K562 (cell line): Measurements from ENCODE around the gene MALSU1. TPM values are rescaled to one million over a fixed set of nuclear protein-coding genes. Genes with fewer than 3 reads are reported as not detected.

ENCODE experiments used
- ARID3A ChIP-seq: IDR thresholded peaks from 2 replicates; pipeline ENCODE4 v1.6.1; 2012; ENCODE audit warnings: low read depth, low read length, improper control_type of control experiment, borderline replicate concordance
- ETS2 ChIP-seq: IDR thresholded peaks from 2 replicates; pipeline ENCODE4 v1.6.1; 2016; ENCODE audit warnings: borderline replicate concordance, missing genetic modification characterization, mild to moderate bottlenecking, moderate library complexity, missing compliant biosample characterization; ENCODE audit not compliant: poor library complexity, severe bottlenecking
- GABPA ChIP-seq: fragments of 200-800 bp; sonication (Bioruptor generic); conservative IDR thresholded peaks from 2 replicates; pipeline ENCODE4 v1.6.1; 2016; ENCODE audit warnings: low read depth, missing genetic modification characterization, missing compliant biosample characterization
- IRF1 ChIP-seq: sonication (generic); formaldehyde crosslinking; IDR thresholded peaks from 2 replicates; pipeline ENCODE4 v1.8.0; 2022; ENCODE audit warnings: missing genetic modification reagents, mild to moderate bottlenecking, borderline replicate concordance
- KHSRP ChIP-seq: fragments of 450-650 bp; IDR thresholded peaks from 2 replicates; pipeline ENCODE4 v1.6.1; 2017
- NR3C1 ChIP-seq: sonication (generic); formaldehyde crosslinking; IDR thresholded peaks from 2 replicates; pipeline ENCODE4 v1.8.1; 2022; ENCODE audit warnings: missing genetic modification reagents
- PHB2 ChIP-seq: fragments of 450-650 bp; IDR thresholded peaks from 2 replicates; pipeline ENCODE4 v1.6.1; 2017; ENCODE audit warnings: low read depth
- RBM25 ChIP-seq: fragments of 200-400 bp; formaldehyde crosslinking; IDR thresholded peaks from 2 replicates; pipeline ENCODE4 v1.6.1; 2018; ENCODE audit warnings: low read length, low read depth, moderate library complexity; ENCODE audit not compliant: severe bottlenecking
- SAFB ChIP-seq: fragments of 200-400 bp; formaldehyde crosslinking; IDR thresholded peaks from 2 replicates; pipeline ENCODE4 v1.6.1; 2017; ENCODE audit warnings: low read depth, low read length, borderline replicate concordance
- SUPT5H ChIP-seq: fragments of 450-650 bp; IDR thresholded peaks from 2 replicates; pipeline ENCODE4 v1.6.1; 2016
- THAP12 ChIP-seq: fragments of 250-450 bp; sonication (Bioruptor Pico); IDR thresholded peaks from 2 replicates; pipeline ENCODE4 v1.9.0; 2021; ENCODE audit warnings: mild to moderate bottlenecking, inconsistent platforms
- ZBTB49 ChIP-seq: sonication (generic); formaldehyde crosslinking; IDR thresholded peaks from 2 replicates; pipeline ENCODE4 v1.8.0; 2022; ENCODE audit warnings: missing genetic modification reagents, mild to moderate bottlenecking, borderline replicate concordance
- ZEB2 ChIP-seq: fragments of 450-650 bp; IDR thresholded peaks from 2 replicates; pipeline ENCODE4 v1.6.1; 2016
- ZKSCAN1 ChIP-seq: fragments of 150-350 bp; IDR thresholded peaks from 2 replicates; pipeline ENCODE4 v1.6.1; 2016; ENCODE audit warnings: low read depth, low read length
- ZNF280B ChIP-seq: fragments of 250-450 bp; sonication (Bioruptor Pico); IDR thresholded peaks from 2 replicates; pipeline ENCODE4 v1.5.1; 2021; ENCODE audit warnings: mild to moderate bottlenecking
- polyA plus RNA-seq, 8 experiments: library from polyadenylated mRNA; depleted of rRNA in 4 of 8; stranded (reverse) in 5 of 8; unstranded in 3 of 8; fragments of >200 nt; fragmentation: Nextera tagmentation in 2 of 8; fragmentation: Illumina TruSeq in 1 of 8; extraction: Ambion mirVana in 2 of 8; extraction: Trizol in 1 of 8; gene quantifications; 2 replicates each; pipeline versions ENCODE4 v1.2.1 to v1.2.3, GENCODE V29; 2011 to 2014; ENCODE audit warnings: inconsistent platforms in 1 of 8, missing spikeins in 1 of 8
- total RNA-seq, 7 experiments: library from RNA; depleted of rRNA in 6 of 7; stranded (reverse); fragments of >200 nt in 6 of 7; fragmentation: Illumina TruSeq in 2 of 7; extraction: Trizol in 2 of 7; gene quantifications; 2 replicates each; pipeline versions ENCODE4 v1.2.1 to v1.2.3, GENCODE V29; 2011 to 2021; ENCODE audit warnings: low replicate concordance in 1 of 7
- TF ChIP-seq, protein P1 (sequence below): sonication (generic); formaldehyde crosslinking; IDR thresholded peaks from 2 replicates; pipeline ENCODE4 v1.8.0; 2022; ENCODE audit warnings: mild to moderate bottlenecking, missing genetic modification reagents
- TF ChIP-seq, protein P2 (sequence below): fragments of 250-450 bp; sonication (Bioruptor Pico); IDR thresholded peaks from 2 replicates; pipeline ENCODE4 v1.8.0; 2022; ENCODE audit warnings: moderate library complexity, mild to moderate bottlenecking, inconsistent platforms
- TF ChIP-seq, protein P3 (sequence below): sonication (generic); formaldehyde crosslinking; IDR thresholded peaks from 2 replicates; pipeline ENCODE4 v1.9.0; 2022; ENCODE audit warnings: mild to moderate bottlenecking, missing genetic modification reagents

The MALSU1 gene
- total and polyA plus RNA-seq, 9 of the 15 experiments (the other 6 are each of a cell fraction or from before 2014, with no cell fraction given), result 12.3 to 308 (median 81.2) TPM

GRCh38 chr7:23273141-23273599, 26.0 kb upstream of the MALSU1 start (continued):
- TF ChIP-seq ZNF280B (CRISPR knock-in tag), result no peak
- TF ChIP-seq ETS2, result no peak
- no peak for TF ChIP-seq NR3C1 (CRISPR knock-in tag)
- TF ChIP-seq SAFB, result no peak
- TF ChIP-seq GABPA (tag), result no peak; the same call in 1 of the 2 replicates
- peak; percentile 93 for TF ChIP-seq ARID3A
- TF ChIP-seq ZKSCAN1, result no peak
- TF ChIP-seq RBM25, result no peak
- TF ChIP-seq IRF1 (CRISPR knock-in tag), result no peak
- TF ChIP-seq PHB2, result no peak
- TF ChIP-seq, protein P1, sequence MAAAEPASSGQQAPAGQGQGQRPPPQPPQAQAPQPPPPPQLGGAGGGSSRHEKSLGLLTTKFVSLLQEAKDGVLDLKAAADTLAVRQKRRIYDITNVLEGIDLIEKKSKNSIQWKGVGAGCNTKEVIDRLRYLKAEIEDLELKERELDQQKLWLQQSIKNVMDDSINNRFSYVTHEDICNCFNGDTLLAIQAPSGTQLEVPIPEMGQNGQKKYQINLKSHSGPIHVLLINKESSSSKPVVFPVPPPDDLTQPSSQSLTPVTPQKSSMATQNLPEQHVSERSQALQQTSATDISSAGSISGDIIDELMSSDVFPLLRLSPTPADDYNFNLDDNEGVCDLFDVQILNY (CRISPR knock-in tag), result no peak
- TF ChIP-seq SUPT5H, result no peak
- TF ChIP-seq, protein P2, sequence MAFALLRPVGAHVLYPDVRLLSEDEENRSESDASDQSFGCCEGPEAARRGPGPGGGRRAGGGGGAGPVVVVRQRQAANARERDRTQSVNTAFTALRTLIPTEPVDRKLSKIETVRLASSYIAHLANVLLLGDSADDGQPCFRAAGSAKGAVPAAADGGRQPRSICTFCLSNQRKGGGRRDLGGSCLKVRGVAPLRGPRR (CRISPR knock-in tag), result no peak
- no peak for TF ChIP-seq ZBTB49
- peak; percentile 91 for TF ChIP-seq ZEB2
- TF ChIP-seq THAP12 (CRISPR knock-in tag), result no peak
- TF ChIP-seq, protein P3, sequence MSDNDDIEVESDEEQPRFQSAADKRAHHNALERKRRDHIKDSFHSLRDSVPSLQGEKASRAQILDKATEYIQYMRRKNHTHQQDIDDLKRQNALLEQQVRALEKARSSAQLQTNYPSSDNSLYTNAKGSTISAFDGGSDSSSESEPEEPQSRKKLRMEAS, result peak; percentile 55; the same call in 1 of the 2 replicates
- TF ChIP-seq KHSRP, result no peak
